Tibial nerve (tissue), 4 donors: ENCODE measurements around the gene KCNG3.

ENCODE experiments used
- EP300 ChIP-seq, 2 donors: sonication (generic); formaldehyde crosslinking; IDR thresholded peaks; one replicate each; pipeline ENCODE4 v1.6.1; 2017; ENCODE audit warnings: antibody characterized with exemption in 2 of 2, mild to moderate bottlenecking in 1 of 2
- POLR2A ChIP-seq, 2 donors: fragments of 450-650 bp; IDR thresholded peaks; one replicate each; pipeline ENCODE4 v1.6.1; 2017; ENCODE audit warnings: antibody characterized with exemption in 2 of 2, mild to moderate bottlenecking in 2 of 2, moderate library complexity in 2 of 2
- TF ChIP-seq, protein P1 (sequence below), 5 experiments: fragments of 200-600 bp in 3 of 5; fragments of 450-650 bp in 2 of 5; sonication (generic) in 3 of 5; IDR thresholded peaks; one replicate each; pipeline ENCODE4 v1.5.1; 2016 to 2019; ENCODE audit warnings: antibody characterized with exemption in 5 of 5, mild to moderate bottlenecking in 3 of 5, moderate library complexity in 2 of 5

- TF ChIP-seq, protein P1, sequence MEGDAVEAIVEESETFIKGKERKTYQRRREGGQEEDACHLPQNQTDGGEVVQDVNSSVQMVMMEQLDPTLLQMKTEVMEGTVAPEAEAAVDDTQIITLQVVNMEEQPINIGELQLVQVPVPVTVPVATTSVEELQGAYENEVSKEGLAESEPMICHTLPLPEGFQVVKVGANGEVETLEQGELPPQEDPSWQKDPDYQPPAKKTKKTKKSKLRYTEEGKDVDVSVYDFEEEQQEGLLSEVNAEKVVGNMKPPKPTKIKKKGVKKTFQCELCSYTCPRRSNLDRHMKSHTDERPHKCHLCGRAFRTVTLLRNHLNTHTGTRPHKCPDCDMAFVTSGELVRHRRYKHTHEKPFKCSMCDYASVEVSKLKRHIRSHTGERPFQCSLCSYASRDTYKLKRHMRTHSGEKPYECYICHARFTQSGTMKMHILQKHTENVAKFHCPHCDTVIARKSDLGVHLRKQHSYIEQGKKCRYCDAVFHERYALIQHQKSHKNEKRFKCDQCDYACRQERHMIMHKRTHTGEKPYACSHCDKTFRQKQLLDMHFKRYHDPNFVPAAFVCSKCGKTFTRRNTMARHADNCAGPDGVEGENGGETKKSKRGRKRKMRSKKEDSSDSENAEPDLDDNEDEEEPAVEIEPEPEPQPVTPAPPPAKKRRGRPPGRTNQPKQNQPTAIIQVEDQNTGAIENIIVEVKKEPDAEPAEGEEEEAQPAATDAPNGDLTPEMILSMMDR (IDR thresholded peaks at IDR 0.05): peak; percentile 78 to 91 (median 81)
- TF ChIP-seq POLR2A (IDR thresholded peaks at IDR 0.05) (no peak), EP300 (IDR thresholded peaks at IDR 0.05) (no peak)
Measured at GRCh38 chr2:42494355-42495233, 812 bp upstream of the KCNG3 start.
